Measurements from ENCODE around the gene KLHL40. TPM values are rescaled to one million over a fixed set of nuclear protein-coding genes. Genes with fewer than 3 reads are reported as not detected.

The KLHL40 gene
- total and polyA plus RNA-seq, 2 donors (not counting 1 experiment from before 2014, with no cell fraction given), result not detected

DNA sequence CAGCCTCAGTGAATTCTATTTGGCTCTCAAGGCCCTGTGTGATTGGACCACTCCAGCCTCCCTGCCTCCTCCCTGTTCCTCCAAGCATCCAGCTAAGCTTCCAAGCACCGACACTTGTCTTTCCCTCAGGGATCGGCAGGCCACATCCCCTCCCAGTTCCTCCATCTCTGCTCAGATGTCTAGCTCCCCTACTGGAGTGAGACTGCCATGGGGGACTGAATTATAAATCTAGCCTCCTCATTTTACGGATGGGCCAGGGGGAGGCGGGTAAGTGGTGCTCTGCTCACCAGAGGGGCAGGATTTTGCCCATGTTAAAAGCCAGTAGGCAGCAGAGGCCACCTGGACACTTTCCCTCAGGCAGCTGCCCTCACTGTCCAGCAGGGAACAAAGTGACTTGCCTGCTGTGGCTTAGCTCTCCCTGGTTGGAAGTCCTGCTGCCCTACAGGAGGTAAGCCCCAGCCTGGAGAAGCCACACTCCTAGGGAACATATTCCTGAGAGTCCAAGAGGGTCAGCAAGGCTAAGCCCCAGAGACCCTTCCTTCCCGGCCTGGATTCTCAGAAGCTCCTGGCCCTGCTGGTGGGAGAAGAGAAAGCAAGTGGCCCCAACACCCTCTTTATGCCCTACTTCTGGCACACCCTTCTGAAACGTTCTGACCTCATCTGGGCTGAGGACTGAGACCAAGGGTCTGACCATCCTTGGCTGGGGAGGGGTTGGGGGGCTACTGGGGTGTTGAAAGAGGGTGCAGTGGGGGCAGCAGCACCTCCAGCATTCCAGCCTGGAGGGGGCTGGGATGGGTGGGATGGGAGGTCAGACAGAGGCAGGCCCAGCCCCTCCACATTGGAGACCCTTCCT, 26.4 kb downstream of the KLHL40 start:
- POLR2A ChIA-PET, result no interaction called here
- H3K4me1 ChIP-seq (ENCODE audit: control insufficient read depth in 2 of 2, insufficient read depth in 2 of 2, low read length in 2 of 2), result peaks cover 15 to 16% of the 10 kb centered on the region in 2 donors
- no peaks in the 10 kb centered on the region for H3K9me3 ChIP-seq (ENCODE audit: control extremely low read depth in 1 of 3, control insufficient read depth in 2 of 3, insufficient read depth in 1 of 3, low read length in 2 of 3)
- H3K36me3 ChIP-seq (replicated peaks in 1 of 2; ENCODE audit: control extremely low read depth in 1 of 2, control insufficient read depth in 1 of 2, extremely low read depth in 1 of 2, insufficient read depth in 2 of 2, low read length in 1 of 2), result no peaks in the 10 kb centered on the region
- no peaks in the 10 kb centered on the region for H3K27me3 ChIP-seq (replicated peaks in 1 of 4; ENCODE audit: control extremely low read depth in 1 of 4, control insufficient read depth in 3 of 4, insufficient read depth in 4 of 4, low read length in 3 of 4)
- TF ChIP-seq, protein P1, sequence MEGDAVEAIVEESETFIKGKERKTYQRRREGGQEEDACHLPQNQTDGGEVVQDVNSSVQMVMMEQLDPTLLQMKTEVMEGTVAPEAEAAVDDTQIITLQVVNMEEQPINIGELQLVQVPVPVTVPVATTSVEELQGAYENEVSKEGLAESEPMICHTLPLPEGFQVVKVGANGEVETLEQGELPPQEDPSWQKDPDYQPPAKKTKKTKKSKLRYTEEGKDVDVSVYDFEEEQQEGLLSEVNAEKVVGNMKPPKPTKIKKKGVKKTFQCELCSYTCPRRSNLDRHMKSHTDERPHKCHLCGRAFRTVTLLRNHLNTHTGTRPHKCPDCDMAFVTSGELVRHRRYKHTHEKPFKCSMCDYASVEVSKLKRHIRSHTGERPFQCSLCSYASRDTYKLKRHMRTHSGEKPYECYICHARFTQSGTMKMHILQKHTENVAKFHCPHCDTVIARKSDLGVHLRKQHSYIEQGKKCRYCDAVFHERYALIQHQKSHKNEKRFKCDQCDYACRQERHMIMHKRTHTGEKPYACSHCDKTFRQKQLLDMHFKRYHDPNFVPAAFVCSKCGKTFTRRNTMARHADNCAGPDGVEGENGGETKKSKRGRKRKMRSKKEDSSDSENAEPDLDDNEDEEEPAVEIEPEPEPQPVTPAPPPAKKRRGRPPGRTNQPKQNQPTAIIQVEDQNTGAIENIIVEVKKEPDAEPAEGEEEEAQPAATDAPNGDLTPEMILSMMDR (IDR thresholded peaks at IDR 0.05), result no peak
- TF ChIP-seq EZH2 (IDR thresholded peaks at IDR 0.05; ENCODE audit: borderline replicate concordance, insufficient read depth, low read depth, low read length, poor library complexity, severe bottlenecking), result no peak
- no peak for DNase-seq
- CTCF ChIA-PET, result interaction anchor here (0.9 kb wide), 1 partner anchor 11 kb away, joined by 3 read pairs; no protein-coding TSS in a partner anchor
- H3K79me2 ChIP-seq (ENCODE audit: control insufficient read depth, insufficient read depth, low read length), result no peaks in the 10 kb centered on the region
- no peak overlapping the region for H3K27ac ChIP-seq (ENCODE audit: low read length in 2 of 2)
- Mint-ChIP-seq H3K4me1 (peaks cover 18% of the 10 kb centered on the region), H3K27ac (no peak overlapping the region), H3K27me3 (no peaks in the 10 kb centered on the region), H3K9me3 (ENCODE audit: insufficient read depth) (no peaks in the 10 kb centered on the region), H3K4me3 (no peak overlapping the region)
- no peak overlapping the region for H2AFZ ChIP-seq (ENCODE audit: insufficient read depth, low read depth, low read length, poor library complexity, severe bottlenecking)
- WGBS (ENCODE audit: insufficient coverage), result 74% methylated on average over 4 of the region's 6 CpGs
- no peak overlapping the region for H3K9ac ChIP-seq (ENCODE audit: low read length)
- H3K4me2 ChIP-seq (replicated peaks; ENCODE audit: low read depth, low read length, poor library complexity, severe bottlenecking), result no peak overlapping the region
- no peaks in the 10 kb centered on the region for H4K20me1 ChIP-seq (ENCODE audit: control insufficient read depth, insufficient read depth, low read length, poor library complexity, severe bottlenecking)
- no peak for ATAC-seq (ENCODE audit: low read depth)
- H3K4me3 ChIP-seq (ENCODE audit: control extremely low read depth in 1 of 5, extremely low read depth in 1 of 5, insufficient read depth in 1 of 5, low read depth in 2 of 5, low read length in 4 of 5), result no peak overlapping the region
- intact Hi-C loops (cut with micrococcal nuclease), result no loop called here

DNA sequence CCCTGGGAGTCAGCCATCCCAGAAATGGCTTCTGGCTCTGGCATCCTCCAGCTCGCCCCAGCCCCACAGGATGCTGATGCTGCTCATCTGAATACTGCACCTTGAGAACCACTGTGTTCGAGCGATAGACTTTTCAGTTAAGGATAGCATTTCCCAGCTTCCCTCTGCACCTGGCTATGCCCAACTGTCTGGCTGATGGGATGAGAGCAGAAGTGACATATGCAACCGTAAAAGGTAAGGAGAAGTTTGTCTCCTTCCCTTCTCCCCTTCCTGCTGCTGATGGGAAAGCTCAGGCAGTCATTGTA, 27.0 kb downstream of the KLHL40 start:
- Histone ChIP-seq H3K9ac (ENCODE audit: low read length) (no peak overlapping the region), H3K27ac (ENCODE audit: low read length in 2 of 2) (no peak overlapping the region), H3K36me3 (replicated peaks in 1 of 2; ENCODE audit: control extremely low read depth in 1 of 2, control insufficient read depth in 1 of 2, extremely low read depth in 1 of 2, insufficient read depth in 2 of 2, low read length in 1 of 2) (no peaks in the 10 kb centered on the region), H3K79me2 (ENCODE audit: control insufficient read depth, insufficient read depth, low read length) (no peaks in the 10 kb centered on the region), H3K27me3 (replicated peaks in 1 of 4; ENCODE audit: control extremely low read depth in 1 of 4, control insufficient read depth in 3 of 4, insufficient read depth in 4 of 4, low read length in 3 of 4) (no peaks in the 10 kb centered on the region), H3K4me2 (replicated peaks; ENCODE audit: low read depth, low read length, poor library complexity, severe bottlenecking) (no peak overlapping the region), H4K20me1 (ENCODE audit: control insufficient read depth, insufficient read depth, low read length, poor library complexity, severe bottlenecking) (no peaks in the 10 kb centered on the region), H3K4me1 (ENCODE audit: control insufficient read depth in 2 of 2, insufficient read depth in 2 of 2, low read length in 2 of 2) (peaks cover 15 to 16% of the 10 kb centered on the region in 2 donors), H3K9me3 (ENCODE audit: control extremely low read depth in 1 of 3, control insufficient read depth in 2 of 3, insufficient read depth in 1 of 3, low read length in 2 of 3) (no peaks in the 10 kb centered on the region), H3K4me3 (ENCODE audit: control extremely low read depth in 1 of 5, extremely low read depth in 1 of 5, insufficient read depth in 1 of 5, low read depth in 2 of 5, low read length in 4 of 5) (no peak overlapping the region), H2AFZ (ENCODE audit: insufficient read depth, low read depth, low read length, poor library complexity, severe bottlenecking) (no peak overlapping the region)
- intact Hi-C loops (cut with micrococcal nuclease), result no loop called here
- CTCF ChIA-PET, result no interaction called here
- Mint-ChIP-seq H3K4me3 (no peak overlapping the region), H3K27ac (no peak overlapping the region), H3K27me3 (no peaks in the 10 kb centered on the region), H3K4me1 (peaks cover 18% of the 10 kb centered on the region), H3K9me3 (ENCODE audit: insufficient read depth) (no peaks in the 10 kb centered on the region)
- POLR2A ChIA-PET, result no interaction called here
- TF ChIP-seq, protein P1 (IDR thresholded peaks at IDR 0.05), result no peak
- TF ChIP-seq EZH2 (IDR thresholded peaks at IDR 0.05; ENCODE audit: borderline replicate concordance, insufficient read depth, low read depth, low read length, poor library complexity, severe bottlenecking), result no peak
- ATAC-seq (ENCODE audit: low read depth), result no peak
- DNase-seq, result no peak
- whole genome bisulfite sequencing (ENCODE audit: insufficient coverage), result 100% methylated on average over 3 of the region's 4 CpGs

All from B cell (primary cell).